ENCODE measurements around the gene CTNND2.

Gene CTNND2

GRCh38 chr5:10964806-10965205 lies 939.4 kb downstream of the CTNND2 start:
- DNase-seq = no peak

DNA sequence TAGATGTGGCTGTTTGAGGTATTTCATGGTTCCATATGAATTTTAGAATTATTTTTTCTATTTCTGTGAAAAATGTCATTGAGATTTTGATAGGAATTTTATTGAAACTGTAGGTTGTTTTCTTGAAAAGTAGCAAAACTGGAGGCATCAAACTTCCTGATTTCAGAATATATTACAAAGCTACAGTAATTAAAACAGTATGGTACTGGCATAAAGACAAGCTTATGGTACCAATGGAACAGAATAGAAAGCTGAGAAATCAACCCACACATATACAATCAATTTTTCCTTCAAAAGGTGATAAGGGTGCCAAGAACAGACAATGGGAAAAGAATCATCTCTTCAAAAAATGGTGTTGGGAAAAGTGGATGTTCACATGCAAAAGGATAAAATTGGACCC lies 945.5 kb downstream of the CTNND2 start:
- DNase-seq = no peak

DNA sequence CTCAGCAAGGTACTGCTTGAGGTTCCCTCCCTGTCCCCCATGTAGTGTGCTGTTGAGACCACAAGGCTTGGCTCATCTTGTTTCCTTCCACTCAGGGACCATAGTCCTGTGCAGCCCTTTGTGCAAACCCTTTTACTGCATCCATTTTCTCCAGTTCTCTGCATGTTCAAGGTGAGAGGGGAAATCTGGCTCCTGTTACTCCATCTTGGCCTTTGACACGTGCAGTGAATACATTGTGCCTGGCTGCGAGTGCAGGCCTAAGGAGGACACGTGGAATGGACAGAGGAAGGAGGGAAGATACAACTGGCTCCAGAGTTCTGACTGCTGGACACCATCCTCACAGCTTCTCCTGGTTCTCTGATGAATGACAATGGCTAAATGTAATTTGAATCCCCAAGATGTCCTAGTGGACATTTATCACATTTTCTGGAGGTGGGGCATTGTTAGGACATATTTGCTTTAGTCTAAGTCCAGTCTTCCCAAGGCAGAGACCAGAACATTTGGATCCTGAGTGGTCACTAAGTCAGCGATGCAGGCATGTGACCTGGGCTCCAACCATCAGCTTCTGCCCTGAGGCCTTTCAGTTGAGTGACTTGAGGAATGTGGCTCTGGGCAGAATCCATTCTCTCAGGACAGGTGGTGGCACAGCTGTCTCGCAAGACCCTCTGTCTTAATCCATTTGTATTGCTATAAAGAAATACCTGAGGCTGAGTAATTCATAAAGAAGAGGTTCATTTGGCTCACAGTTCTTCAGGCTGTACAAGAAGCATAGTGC lies 954.2 kb downstream of the CTNND2 start:
- no peak for DNase-seq

DNA sequence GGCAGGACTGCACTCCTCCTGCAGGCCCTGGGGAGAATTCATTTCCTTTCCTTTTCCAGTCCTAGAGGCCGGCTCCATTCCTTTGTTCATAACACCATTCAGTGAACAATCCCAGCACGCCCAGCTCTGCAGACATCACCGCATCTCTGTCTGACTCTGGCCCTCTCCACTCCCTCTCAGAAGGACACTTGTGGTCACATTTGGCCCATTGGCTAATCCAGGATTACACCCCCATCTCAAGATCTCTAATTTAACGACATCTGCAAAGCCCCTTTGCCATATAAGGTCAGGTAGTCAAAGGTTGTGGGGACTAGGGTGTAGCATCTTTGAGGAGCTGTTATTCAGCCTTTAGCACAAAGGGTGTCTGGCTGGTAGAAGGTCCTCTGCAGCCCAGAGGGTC lies 958.2 kb downstream of the CTNND2 start:
- DNase-seq = no peak

DNA sequence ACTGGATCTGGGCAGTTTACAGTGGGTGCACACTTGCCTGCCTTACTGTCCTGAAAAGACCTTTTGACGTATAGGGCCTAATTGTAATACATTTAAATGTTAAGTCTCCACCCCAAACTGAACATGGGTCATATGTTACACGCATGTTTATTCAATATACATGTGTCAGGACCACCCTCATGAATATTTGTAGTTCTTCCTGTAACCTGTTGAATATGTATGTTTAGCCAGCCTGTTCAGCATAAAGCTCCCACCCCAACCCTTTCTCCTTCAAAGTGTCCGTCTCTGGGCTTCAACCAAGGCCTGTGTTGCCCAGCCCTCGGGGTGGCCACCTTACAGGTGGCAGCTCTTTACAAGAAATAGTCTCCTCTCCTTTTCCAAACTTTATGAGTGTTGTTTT lies 962.3 kb downstream of the CTNND2 start:
- no peak for DNase-seq

GRCh38 chr5:10936081-10936855 lies 968.0 kb downstream of the CTNND2 start:
- DNase-seq = no peak

DNA sequence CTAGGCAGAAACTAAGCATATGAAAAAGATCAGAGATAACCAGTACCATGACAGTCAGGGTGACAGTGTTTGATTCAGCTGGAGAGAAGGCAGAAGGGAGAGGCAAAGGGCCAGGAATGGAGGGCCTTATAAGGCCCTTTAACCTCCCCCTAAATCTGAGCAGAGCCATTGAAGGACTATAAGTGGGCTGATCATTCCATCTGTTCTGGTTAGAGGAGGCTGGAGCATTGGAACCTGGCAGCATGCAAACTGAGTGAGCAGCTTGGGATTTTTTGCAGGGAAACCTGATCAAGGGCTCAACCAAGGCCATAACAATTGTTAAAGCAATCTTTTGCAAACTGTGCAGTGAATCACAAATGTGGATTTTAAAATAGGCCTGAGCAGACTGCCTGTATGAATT lies 968.7 kb downstream of the CTNND2 start:
- DNase-seq = peak in 1 of 2 experiments; percentile 71

DNA sequence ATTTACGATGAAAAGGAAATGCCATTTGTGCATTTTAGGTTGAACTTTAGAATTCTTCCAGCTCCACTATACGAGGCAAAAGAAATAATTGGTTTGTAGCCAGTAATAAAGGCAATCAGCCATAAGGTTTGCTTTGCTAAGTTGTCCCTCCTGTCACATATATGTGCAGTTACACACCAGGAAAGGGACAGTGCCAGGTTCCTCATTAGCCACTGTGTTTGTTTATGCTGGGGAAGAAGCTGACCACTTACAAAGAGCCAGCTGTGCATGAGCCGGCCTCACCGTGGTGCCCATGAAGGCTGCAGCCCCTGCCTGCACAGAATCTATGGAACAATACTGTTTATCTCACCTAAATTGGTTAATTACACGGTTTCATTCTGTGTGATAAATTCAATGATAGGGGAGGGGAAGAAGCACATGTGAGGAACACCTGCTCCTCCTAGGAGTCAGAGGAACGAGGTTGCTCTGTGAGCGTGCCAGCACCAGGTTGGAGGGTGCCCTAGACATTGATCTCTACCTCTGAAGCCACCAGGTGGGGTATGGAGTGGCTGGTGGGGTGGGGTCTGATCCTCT lies 969.4 kb downstream of the CTNND2 start:
- peak in 1 of 2 experiments; percentile 56 for DNase-seq

DNA sequence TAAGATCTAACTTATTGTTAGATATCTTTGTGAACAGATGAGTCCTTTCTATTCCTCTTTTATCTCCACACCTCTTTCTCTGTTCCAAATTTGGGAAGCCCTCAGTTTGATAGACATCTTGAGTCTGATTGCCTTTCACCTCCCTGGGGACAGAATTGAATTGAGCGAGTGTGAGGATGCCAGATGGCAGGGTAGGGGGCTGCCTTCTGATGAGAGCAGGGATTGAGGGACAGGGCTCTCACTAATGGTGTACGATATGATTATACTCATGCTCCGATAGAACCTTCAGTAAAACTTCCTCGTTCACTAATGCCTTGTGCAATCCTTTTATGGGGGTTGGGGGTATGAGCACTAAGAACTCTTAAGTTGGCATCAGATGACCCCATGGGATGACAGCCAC lies 971.1 kb downstream of the CTNND2 start:
- peak in 1 of 2 experiments; percentile 66 for DNase-seq

DNA sequence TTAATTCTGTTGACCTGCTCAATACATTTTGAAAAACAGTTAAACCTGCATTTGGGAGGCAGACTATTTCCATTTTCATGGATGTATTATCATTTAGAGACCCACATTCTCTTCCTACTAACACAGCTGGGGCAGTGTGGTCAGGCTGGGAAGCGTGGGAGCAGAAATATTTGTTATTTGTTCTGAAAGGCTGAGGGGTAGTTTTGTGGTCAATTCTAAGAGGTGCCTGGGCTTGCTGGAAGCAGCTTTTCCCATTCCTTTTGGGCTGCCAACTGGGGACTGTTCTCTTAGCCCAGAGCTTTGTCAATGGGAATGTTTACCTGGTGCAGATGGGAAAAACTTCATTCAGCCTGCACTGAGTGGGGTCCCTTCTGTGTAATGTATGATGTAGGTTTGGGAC lies 971.8 kb downstream of the CTNND2 start:
- no peak for DNase-seq

- no peak for DNase-seq
These were observed 976.6 kb downstream of the CTNND2 start for GRCh38 chr5:10927608-10928007.

GRCh38 chr5:10923310-10923709 lies 980.9 kb downstream of the CTNND2 start:
- no peak for DNase-seq

All from NCI-H446 (cell line).